GM21447 (cell line): Measurements from ENCODE around the gene DGKQ.
"Not testable (repeated sequence)": the region's sequence is repeated elsewhere in the genome, so short reads cannot be mapped to it uniquely, and the experiment has no call there.

Source experiments
- ATAC-seq: cut with Tn5 transposase; IDR thresholded peaks from one replicate; pipeline ENCODE4 v1.9.1; 2021; ENCODE audit not compliant: unreplicated experiment

DGKQ gene

GRCh38 chr4:952881-953573, 20.3 kb downstream of the DGKQ start:
- ATAC-seq, result no peak

- no peak for ATAC-seq
Observed at GRCh38 chr4:951594-952468, 21.5 kb downstream of the DGKQ start.

GRCh38 chr4:951186-951585, 22.2 kb downstream of the DGKQ start:
- ATAC-seq, result no peak

- no peak for ATAC-seq
Observed at GRCh38 chr4:950136-951020, 23.0 kb downstream of the DGKQ start.

- ATAC-seq, result no peak
Observed at GRCh38 chr4:949656-950055, 23.7 kb downstream of the DGKQ start.

- ATAC-seq, result no peak
Observed at GRCh38 chr4:948936-949300, 24.5 kb downstream of the DGKQ start.

GRCh38 chr4:948101-948935, 25.1 kb downstream of the DGKQ start:
- no peak for ATAC-seq

- ATAC-seq, result no peak
Observed at GRCh38 chr4:947491-947971, 25.8 kb downstream of the DGKQ start.

GRCh38 chr4:946517-947471, 26.6 kb downstream of the DGKQ start:
- ATAC-seq, result no peak

GRCh38 chr4:946103-946450, 27.3 kb downstream of the DGKQ start:
- ATAC-seq, result no peak

GRCh38 chr4:945274-946102, 27.9 kb downstream of the DGKQ start:
- ATAC-seq, result no peak

GRCh38 chr4:939508-939907, 33.9 kb downstream of the DGKQ start:
- not testable (repeated sequence) for ATAC-seq

GRCh38 chr4:932713-933070, 40.7 kb downstream of the DGKQ start:
- ATAC-seq, result no peak

GRCh38 chr4:931960-932712, 41.2 kb downstream of the DGKQ start, which contains the start of the genes GAK and TMEM175:
Gene GAK (minus strand): TSS chr4:932316. CDS start chr4:932187, 129 bp downstream.
Gene TMEM175 (plus strand): TSS chr4:932460. CDS start chr4:947740, 15,280 bp downstream.
- ATAC-seq, result peak; percentile 86

GRCh38 chr4:931194-931959, 42.0 kb downstream of the DGKQ start:
- peak; percentile 4 for ATAC-seq

GRCh38 chr4:930827-931193, 42.6 kb downstream of the DGKQ start:
- ATAC-seq, result no peak

GRCh38 chr4:930028-930551, 43.3 kb downstream of the DGKQ start:
- ATAC-seq, result no peak
